Adrenal gland (tissue), 5 donors: ENCODE data around the gene IFITM2.

Experiments used
- POLR2A ChIP-seq, 2 donors: fragments of 450-650 bp; IDR thresholded peaks; one replicate each; pipeline ENCODE4 v1.6.1; 2017; ENCODE audit warnings: antibody characterized with exemption in 2 of 2, mild to moderate bottlenecking in 2 of 2, moderate library complexity in 1 of 2
- TF ChIP-seq, protein P1 (sequence below), 6 experiments: fragments of 450-650 bp in 4 of 6; fragments of 200-600 bp in 2 of 6; sonication (generic) in 1 of 6; IDR thresholded peaks; 1 replicate in 5 of 6; 2 replicates in 1 of 6; pipeline versions ENCODE4 v1.5.1 to v1.8.0; 2016 to 2021; ENCODE audit warnings: antibody characterized with exemption in 6 of 6, mild to moderate bottlenecking in 2 of 6, moderate library complexity in 1 of 6
- donor health status: DM: no; HTN: no; CAD: no.

DNA sequence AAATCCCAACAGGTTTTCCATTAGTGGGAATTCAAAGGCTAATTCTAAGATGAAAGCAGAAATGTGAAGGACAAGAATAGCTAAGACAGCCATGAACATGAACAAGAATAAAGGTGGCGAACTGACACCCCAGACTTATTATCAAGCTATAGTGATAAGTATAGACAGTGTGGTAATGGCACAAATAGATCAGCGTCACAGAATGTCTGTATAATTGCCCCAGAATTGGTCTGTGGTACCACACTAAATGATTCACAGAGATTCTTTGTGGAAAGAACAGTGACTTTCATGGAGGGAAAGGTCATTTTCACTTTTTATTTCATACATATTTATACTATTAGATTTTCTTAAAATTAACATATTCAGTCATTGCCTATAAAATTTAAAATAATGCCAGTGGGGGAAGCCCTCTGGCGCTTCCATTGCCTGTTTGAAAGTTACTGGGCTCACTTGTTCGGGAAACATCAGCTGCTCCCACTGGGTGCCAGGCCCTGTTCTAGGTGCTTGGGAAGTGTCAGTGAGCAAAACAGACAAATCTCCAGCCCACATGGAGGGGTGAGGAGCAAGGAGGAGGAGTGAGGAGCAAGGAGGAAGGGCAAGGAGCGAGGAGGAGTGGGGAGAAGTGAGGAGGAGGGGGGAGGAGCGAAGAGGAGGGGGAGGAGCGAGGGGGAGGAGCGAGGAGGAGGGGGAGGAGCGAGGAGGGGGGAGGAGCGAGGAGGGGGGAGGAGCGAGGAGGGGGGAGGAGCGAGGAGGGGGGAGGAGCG is 40.8 kb upstream of the IFITM2 start:
- TF ChIP-seq, protein P1, sequence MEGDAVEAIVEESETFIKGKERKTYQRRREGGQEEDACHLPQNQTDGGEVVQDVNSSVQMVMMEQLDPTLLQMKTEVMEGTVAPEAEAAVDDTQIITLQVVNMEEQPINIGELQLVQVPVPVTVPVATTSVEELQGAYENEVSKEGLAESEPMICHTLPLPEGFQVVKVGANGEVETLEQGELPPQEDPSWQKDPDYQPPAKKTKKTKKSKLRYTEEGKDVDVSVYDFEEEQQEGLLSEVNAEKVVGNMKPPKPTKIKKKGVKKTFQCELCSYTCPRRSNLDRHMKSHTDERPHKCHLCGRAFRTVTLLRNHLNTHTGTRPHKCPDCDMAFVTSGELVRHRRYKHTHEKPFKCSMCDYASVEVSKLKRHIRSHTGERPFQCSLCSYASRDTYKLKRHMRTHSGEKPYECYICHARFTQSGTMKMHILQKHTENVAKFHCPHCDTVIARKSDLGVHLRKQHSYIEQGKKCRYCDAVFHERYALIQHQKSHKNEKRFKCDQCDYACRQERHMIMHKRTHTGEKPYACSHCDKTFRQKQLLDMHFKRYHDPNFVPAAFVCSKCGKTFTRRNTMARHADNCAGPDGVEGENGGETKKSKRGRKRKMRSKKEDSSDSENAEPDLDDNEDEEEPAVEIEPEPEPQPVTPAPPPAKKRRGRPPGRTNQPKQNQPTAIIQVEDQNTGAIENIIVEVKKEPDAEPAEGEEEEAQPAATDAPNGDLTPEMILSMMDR (IDR thresholded peaks at IDR 0.05): no peak
- TF ChIP-seq POLR2A (IDR thresholded peaks at IDR 0.05): no peak
